Jurkat, Clone E6-1 (cell line): Measurements from ENCODE around the gene MRGPRG.

ENCODE experiments used
- DNase-seq: peaks from one replicate; pipeline ENCODE4 v3.0.0-alpha.2; 2011; ENCODE audit warnings: low read depth, low spot score
- H3K4me3 ChIP-seq: 2 replicates; pipeline ENCODE4 v1.5.1; 2011; ENCODE audit warnings: mild to moderate bottlenecking, low read length, control low read depth, moderate library complexity

Gene MRGPRG

DNA sequence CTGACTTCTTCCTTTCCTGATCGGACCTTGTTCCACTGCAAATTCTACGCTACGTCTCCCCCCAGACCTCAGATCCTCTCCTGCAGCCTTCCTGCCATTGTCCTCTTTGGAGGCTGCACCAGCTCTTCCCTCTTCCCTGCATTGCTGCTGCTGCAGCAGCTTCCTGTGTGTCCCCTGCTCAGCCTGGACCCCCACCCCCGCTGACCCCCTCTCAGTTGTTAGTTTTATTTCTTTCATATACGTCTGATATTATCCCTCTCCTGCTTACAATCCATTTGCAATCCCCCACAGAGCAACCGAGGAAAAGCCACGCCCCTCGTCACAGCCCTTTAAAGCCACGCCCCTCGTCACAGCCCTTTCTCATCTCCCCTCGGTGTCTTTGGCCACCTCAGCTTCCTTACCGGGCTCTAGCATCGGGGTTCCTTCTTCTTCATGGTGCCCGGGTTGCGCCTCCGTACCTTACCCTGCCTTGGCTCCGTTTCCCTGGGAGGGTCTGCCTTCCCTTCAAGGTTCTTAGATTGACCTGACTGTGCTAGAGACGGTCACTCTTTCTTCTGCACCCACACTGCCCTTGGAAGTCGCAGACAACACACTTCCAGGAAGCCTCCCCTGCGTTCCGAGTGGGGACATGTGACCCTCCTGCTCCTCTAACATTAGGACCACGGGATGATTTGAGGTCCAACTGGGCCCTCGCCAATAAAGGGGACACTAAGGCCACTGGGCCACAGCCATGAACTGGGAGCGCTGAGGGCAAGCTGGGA is 4.8 kb downstream of the MRGPRG start:
- DNase-seq = no peak
- no peak overlapping the region for H3K4me3 ChIP-seq

DNA sequence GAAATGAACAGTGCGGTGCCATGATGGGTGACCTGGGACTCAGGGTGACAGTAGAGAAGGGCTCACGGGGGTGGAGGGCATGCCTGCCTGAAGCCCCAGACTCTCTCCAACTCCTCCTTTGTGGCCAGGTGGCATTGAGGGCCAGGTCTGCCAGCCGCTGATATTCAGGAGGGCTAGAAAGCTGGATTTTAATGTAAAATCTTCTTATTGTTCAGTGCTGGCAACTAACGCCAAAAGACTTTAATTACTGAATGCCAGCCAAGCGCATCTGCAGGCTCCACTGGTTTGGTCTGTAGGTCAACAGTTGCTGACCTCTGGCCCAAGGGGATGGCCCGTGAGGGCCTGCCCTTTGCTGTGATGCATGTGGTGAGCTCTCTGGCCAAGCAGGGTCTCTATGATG is 10.3 kb downstream of the MRGPRG start:
- no peak for DNase-seq
- no peak overlapping the region for H3K4me3 ChIP-seq

DNA sequence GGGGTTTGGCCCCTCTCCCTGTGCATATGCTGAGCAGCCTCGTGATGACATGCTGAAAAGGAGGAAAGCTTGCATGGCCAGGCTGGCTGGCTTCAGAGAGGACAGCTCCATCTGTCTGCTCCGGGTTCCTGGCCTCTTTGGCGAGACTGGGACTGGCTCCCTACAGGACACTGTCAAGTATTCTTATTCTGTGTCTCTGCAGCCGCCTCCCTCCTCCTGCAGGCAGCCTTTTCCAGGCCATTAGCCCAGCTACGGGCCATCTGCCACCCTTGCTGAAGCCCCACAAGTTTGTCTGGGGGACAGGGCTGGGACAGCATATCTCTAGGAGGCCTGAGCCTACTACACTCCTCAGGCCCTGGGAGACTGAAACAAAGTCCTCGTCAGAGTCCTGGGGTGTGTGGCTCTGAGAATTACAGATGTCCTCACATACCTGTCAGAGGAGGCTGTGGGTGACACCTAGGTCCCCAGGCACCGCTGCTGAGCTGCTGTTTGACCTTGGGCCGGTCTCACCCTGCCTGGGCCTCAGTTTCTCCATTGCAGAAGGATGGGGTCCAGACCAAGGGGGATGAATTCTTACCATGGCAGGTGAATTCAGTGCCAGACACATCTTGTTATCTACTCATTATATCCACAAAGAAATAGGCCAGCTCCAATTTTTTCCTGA is 11.0 kb downstream of the MRGPRG start:
- H3K4me3 ChIP-seq = no peak overlapping the region
- DNase-seq = no peak

DNA sequence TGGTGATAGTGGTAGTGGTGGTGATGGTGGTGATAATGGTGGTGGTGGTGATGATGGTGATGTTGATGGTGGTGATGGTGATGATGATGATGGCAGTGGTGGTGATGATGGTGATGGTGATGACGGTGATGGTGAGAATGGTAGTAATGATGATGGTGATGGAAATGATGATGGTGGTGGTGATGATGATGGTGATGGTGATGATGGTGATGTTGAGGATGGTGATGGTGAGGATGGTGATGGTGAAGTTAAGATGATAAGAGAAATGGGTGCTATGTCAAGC is 11.8 kb downstream of the MRGPRG start:
- no peak overlapping the region for H3K4me3 ChIP-seq
- no peak for DNase-seq

DNA sequence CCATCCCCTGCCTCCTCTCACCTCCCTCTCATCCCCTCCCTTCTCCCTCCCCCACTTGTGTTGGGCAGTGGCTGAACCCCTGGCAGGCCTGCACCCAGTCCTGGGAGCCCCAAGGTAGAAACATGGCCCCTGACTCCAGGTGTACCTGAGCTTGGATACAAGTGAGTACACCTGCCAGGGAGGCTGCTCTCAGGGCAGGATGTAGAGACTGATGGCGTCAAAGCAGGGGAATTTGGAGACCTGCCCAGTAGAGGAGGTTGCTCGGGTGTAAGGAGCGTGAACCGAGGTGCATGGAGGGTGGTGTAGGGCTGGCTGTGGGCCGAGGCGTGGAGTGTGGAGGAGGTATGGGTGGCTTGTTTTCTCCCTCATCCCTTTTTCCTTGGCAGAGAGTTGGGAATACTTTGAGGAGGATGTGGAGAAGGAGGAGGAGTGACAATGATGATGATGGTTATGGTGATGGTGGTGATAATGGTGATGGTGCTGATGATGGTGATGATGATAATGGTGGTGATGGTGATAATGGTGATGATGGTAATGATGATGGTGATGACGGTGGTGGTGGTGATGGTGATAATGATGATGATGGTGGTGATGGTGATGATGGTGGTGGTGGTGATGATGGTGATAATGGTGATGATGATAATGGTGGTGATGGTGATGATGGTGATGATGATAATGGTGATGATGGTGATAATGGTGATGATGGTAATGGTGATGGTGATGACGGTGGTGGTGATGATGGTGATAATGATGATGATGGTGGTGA is 12.3 kb downstream of the MRGPRG start:
- DNase-seq = no peak

DNA sequence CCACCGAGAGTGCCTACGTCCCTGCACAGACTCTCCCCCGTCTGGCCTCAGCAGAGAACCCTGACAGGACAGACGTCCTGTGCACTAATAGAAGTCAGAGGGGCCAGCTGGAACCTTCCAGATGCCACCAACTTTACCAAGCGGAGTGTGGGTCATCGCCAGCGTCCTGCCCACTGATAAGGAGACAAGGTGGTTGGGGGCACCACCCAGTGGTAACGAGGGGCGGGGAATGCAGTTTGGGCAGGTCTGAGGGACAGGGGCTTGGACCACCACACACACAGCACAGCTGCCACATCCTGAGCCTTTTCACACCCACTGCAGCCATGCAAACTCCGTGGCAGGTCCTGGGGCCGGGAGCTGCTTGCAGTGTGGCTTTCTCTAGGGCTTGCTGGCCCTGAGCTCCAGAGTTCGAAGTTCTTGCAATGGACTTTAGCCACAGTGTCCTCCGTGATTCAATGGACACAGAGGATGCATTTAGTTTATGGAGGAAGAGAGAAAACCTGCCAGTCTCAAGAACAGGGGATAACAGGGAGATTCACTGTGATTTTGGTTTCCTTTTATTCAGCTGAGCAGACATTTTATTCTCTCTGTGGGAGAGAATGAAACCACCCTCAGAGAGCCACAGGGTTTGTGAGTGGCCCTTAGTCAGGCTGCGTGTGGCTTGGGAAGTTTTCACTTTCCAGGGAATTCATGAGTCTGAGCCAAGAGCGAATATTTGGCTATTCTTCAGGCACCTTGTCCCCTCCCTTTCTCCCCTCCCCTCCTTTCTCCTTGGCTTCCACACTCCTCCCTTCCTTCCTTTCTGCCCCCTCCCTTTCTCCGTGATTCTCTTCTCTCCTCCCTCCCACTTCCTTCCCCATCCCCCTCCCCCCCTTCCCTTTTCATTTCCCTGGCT is 13.1 kb downstream of the MRGPRG start:
- DNase-seq = no peak
- no peak overlapping the region for H3K4me3 ChIP-seq

More for the DNA sequence above, 12.3 kb downstream of the MRGPRG start:
- no peak overlapping the region for H3K4me3 ChIP-seq

DNA sequence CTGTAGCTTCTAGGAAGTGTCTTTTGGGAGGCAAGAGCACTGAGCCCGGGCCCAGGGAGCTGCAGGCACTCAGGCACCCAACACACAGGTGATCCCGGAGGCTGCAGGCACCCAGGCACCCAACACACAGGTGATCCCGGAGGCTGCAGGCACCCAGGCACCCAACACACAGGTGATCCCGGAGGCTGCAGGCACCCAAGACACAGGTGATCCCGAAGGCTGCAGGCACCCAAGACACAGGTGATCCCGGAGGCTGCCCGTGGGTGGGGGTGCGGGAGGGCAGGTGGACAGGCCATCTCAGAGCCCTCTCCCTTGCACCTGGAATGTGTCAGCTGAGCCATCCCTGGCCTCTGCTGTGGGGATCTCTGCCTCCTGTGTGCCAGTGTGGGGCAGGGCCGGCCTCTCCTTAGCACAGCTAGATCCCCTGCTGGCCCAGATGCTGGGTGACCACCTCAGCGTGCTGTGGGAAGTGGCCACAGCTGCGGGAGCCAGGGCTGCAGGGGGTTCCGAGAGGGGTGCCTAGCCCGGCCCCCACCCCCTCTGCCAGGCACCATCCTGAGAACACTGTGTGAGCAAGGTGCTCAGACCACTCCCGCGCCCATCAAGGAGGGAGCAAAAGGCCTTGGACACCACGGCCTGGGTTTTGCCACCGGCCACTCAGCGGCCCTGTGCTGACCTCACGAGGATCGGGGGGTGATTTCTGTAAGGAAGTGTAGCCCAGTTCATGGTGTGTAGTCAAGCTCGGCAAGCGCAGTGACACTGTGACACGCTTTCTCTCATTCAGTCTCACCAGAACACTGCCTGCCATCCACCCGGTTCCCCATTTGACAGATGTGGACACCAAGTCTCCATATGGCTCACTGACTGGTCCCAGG is 14.2 kb downstream of the MRGPRG start:
- H3K4me3 ChIP-seq = no peak overlapping the region
- DNase-seq = no peak

DNA sequence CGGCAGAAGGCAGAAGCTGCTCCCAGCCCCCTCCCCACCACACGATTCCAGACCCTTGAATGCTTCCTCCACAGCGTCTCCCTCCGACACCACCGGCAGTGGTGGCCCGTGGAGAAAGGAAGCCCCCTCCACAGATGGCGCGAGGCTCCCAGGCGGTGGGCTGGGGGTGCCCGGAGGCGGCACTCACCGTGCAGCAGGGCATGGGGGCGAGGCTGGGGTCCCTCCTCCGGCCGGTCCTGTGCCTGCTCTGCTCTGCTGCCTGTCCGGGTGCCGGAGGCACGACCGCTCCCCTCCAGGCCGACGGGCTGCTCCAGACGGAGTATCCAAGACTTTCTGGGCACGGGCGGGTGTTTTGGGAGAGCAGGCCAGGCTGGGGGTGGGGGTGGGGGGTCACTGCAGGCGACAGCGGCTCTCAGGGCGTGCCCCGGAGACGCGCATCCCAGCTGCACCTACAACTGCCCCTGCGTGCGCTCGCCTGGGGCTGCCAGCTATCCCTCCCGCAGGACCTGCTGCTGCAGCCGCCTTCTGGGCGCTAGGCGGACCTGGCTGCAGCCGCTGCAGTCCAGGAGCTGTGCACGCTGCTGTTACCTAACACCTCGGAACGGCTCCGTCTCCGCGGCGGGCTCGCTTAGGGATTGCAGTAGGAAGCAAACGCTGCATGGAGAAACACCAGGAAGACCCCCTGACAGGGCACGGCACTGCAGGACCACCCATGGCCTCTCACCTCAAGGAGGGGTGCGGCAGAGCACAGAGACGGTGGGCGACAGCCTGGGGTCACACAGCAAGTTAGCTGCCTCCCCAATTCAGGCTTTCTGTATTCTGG is 15.2 kb downstream of the MRGPRG start:
- DNase-seq = no peak
- H3K4me3 ChIP-seq = no peak overlapping the region

DNA sequence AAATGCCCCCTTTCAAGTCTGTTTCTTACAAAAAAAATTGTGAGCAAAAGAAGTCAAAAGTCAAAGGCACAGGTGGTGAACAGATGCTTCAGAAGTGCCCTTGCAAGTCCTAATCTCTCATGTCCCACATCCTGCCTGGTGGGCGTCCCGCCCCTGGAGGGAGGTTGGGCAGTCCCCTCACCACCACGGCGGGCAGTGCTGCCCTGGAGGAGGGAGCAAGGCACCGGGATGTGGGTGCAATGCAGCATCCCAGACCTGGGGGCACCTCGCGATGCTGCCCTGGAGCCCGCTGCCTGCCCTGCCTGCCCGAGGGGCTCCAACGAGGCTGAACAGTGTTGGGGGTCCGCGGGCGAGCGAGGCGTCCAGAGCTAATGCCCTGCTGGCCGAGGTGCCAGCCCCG is 15.9 kb downstream of the MRGPRG start:
- peak overlapping the region; percentile 28; the same call in 1 of the 2 replicates for H3K4me3 ChIP-seq
- DNase-seq = peak; percentile 94

DNA sequence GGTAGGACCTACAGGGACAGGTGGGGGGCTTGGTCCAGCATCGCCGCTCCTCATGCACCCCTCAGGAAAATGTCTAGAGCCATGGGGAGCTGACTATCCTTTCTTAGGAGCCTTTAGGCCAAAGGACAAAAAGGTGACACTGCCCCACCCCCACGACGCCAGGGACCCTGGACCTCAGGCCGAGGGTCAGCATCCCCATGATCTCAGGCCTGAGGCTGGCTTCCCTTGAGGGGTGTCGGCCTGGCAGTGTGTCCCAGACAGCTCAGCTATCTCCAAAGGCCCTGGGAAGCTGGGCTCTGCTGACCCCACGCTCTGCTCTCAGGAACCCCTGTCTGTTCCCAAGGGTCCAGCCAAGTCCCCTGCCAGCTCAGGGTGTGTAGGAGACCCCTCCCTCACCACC is 16.3 kb downstream of the MRGPRG start:
- DNase-seq = no peak
- peak overlapping the region; percentile 28 for H3K4me3 ChIP-seq

DNA sequence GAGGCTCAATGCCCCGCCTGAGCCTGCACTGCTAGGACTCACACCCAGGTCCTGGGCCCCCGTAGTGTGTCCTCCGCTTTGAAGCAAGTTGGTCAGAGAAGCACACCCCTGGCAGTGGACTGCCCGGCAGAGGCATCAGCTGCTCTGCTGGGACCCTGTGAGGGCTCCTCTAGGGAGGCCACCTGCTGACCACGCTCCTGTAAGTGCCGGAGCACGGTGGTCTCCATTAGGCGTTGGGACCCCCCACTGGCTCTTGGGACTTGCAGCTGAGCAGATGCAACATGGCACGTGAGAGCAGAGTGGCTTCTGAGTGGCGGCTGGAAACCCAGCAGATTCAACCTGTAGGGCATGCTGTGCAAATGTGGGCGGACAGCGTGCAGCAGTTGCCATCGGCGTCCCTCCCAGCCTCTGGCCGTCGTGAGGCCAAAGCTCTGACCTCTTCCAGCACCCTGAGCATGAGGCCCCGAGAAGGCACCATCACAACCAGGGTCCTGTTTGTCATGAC is 16.9 kb downstream of the MRGPRG start:
- no peak overlapping the region for H3K4me3 ChIP-seq
- DNase-seq = no peak

DNA sequence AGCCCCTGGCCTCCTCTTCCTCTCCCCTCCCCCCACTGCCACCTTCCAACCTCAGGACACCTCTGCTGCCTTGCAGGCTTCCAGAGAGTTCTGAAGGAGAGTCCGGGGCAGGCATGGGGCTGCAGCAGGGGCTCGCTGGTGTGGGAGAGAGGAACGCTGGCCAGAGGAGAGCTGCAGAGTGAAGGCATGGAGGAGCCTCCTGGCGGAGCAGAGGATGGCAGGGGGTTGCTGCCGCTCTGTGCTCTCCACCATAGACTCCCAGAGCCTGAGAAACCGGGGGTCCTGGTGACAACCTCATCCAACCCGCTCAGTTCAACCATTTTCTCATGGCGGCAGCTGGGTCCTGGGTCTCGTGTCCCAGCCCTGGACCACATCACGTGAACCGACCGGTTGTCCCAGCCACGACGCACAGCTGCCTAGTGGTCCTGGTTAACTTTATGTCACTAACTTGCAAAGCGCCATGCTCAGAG is 17.5 kb downstream of the MRGPRG start:
- no peak overlapping the region for H3K4me3 ChIP-seq
- no peak for DNase-seq

DNA sequence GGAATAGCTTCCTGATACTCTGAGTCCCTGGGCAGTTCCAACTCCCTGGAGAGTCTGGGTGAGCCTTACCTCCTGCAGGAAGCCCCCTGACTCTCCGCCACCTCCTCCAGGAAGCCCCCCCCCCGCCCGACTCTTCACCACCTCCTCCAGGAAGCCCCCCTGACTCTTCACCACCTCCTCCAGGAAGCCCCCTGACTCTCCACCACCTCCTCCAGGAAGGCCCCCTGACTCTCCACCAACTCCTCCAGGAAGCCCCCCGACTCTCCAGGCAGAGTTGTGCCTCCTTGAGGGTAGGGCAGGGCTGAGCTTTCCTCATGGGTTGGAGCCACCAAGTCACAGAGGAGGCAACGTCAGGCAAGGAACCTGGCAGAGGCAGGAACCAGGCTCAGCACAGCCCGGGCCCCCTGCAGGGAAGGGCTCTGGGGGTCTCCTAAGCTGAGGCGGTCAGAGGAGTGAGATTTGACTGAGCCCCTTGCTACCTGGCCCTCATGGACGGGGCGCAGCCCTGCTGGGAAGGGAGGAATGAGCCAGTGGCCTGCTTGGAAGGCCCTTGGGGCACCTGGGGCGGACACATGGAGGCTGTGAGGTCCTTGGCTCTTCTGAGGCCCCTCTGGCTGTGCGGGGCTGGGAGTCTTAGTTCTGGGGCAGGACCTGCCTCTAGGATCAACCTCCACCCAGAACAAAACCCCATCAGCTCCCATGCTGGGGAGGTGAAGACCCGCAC is 18.1 kb downstream of the MRGPRG start:
- DNase-seq = no peak
- no peak overlapping the region for H3K4me3 ChIP-seq

DNA sequence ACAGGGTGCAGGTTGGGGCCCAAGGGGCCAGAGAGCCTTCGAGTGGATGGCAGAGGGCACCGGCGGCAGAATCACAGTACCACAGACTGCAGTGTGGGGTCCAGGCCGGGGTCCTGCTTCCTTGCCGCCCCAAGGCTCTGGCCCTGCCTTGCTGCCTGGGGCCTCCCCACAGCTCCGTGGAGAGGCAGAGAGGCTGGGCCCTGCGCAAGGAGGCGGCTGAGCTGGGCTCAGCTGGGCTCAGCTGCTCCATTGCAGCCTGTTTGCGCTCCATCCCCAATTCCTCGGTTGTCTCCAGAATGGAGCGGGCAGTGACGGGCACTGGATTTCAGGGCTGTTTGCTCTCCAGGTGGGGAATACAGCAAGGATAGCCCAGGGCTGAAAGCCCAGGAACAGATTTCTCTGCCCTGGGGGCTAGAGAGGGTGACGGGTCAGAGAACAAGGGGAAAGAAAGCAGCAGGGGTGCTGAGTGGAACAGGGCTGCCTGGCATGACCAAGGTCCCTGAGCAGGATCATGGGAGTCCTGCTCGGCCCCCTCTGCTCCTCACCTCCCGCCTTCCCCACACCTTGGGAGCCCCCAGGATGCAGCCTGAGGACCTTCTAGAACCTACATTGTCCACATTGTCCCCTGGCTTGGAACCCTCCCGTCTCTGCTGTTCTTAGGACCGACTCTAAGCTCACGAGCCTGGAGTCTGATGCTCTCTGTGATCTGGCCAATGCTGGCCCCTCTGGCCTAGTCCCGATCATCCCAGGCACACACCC is 18.9 kb downstream of the MRGPRG start:
- no peak overlapping the region for H3K4me3 ChIP-seq
- no peak for DNase-seq

DNA sequence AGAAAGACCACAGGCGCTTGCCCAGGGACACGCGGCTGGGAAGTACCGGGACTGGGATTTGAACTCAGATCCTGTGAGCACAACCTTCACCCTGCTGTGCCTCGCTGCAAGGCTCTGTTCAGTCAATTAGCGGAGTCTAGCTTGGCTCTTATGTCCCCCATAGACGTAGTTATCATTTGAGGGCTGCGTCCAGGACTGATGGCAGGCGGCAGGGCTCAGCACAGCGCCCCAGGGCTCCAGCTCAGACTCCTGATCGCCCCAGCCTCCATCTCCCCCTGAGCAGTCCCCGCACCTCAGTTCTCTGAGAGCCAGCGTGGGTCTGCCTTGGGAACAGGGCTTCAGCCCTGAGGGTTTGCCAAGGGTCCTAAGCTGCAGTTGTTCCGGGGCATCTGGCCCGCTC is 19.8 kb downstream of the MRGPRG start:
- no peak for DNase-seq
- no peak overlapping the region for H3K4me3 ChIP-seq

DNA sequence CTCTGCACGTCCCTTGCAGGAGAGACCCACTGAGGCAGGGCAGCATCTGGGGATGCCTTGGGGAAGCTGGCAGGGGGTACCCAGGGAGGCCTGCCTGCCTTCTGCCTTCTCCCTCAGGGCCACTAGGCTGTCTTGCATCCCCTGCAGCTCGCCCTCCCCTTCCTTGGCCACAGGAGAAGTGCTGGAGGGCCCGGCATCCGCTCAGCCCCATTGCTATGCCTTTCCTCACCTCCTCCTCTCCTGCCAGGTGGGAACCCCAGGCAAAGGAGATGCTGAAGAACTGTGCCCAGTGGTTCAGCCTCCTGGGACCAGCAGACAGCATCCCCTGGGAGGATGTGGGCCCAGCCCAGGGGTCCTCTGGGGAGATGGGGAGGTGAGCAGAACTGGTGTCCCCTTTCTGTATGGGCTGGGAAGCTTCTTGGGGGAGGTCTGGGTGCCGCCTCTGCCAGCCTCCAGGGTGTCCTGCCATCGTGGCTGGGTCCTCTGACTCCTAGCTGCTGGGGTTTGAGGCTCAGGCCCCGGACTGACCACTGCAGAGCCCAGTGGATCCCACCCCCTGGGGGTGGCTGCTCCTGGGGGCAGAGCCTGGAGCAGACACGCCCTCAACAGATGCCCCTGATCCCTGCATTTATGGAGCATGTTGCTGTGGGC is 20.6 kb downstream of the MRGPRG start:
- H3K4me3 ChIP-seq = no peak overlapping the region
- DNase-seq = no peak
